HG03571 (cell line): ENCODE measurements around the gene BCAS1.
A peak's percentile ranks its signal among the peaks of the same experiment; 100 is the strongest.
"Not testable (repeated sequence)": the region's sequence is repeated elsewhere in the genome, so short reads cannot be mapped to it uniquely, and the experiment has no call there.

ENCODE experiments used
- ATAC-seq: cut with Tn5 transposase; IDR thresholded peaks from one replicate; pipeline ENCODE4 v1.9.1; 2021; ENCODE audit not compliant: unreplicated experiment

BCAS1 gene

GRCh38 chr20:54020868-54021267 is 49.5 kb downstream of the BCAS1 start:
- ATAC-seq, result no peak

GRCh38 chr20:54020348-54020747 is 50.0 kb downstream of the BCAS1 start:
- ATAC-seq, result no peak

GRCh38 chr20:54019585-54019984 is 50.8 kb downstream of the BCAS1 start:
- ATAC-seq, result no peak

GRCh38 chr20:54019127-54019526 is 51.3 kb downstream of the BCAS1 start:
- ATAC-seq, result no peak

GRCh38 chr20:54017846-54018245 is 52.5 kb downstream of the BCAS1 start:
- ATAC-seq, result peak; percentile 85

- ATAC-seq, result no peak
Measured at GRCh38 chr20:54015496-54015895, 54.9 kb downstream of the BCAS1 start.

- no peak for ATAC-seq
Measured at GRCh38 chr20:54014293-54014926, 56.0 kb downstream of the BCAS1 start.

GRCh38 chr20:54013471-54013870 is 56.9 kb downstream of the BCAS1 start:
- ATAC-seq, result no peak

- no peak for ATAC-seq
Measured at GRCh38 chr20:54011346-54011745, 59.0 kb downstream of the BCAS1 start.

- not testable (repeated sequence) for ATAC-seq
Measured at GRCh38 chr20:54006216-54006615, 64.2 kb downstream of the BCAS1 start.

GRCh38 chr20:54005524-54005923 is 64.9 kb downstream of the BCAS1 start:
- no peak for ATAC-seq

GRCh38 chr20:54004445-54004844 is 65.9 kb downstream of the BCAS1 start:
- ATAC-seq, result peak; percentile 96

GRCh38 chr20:54002741-54003140 is 67.7 kb downstream of the BCAS1 start:
- ATAC-seq, result no peak

- ATAC-seq, result no peak
Measured at GRCh38 chr20:54002056-54002575, 68.3 kb downstream of the BCAS1 start.

- no peak for ATAC-seq
Measured at GRCh38 chr20:54000914-54001313, 69.5 kb downstream of the BCAS1 start.

GRCh38 chr20:54000262-54000661 is 70.1 kb downstream of the BCAS1 start:
- ATAC-seq, result no peak

- no peak for ATAC-seq
Measured at GRCh38 chr20:53999077-53999476, 71.3 kb downstream of the BCAS1 start.

- no peak for ATAC-seq
Measured at GRCh38 chr20:53996584-53997486, 73.6 kb downstream of the BCAS1 start.

GRCh38 chr20:53995949-53996348 is 74.4 kb downstream of the BCAS1 start:
- no peak for ATAC-seq

GRCh38 chr20:53994088-53994487 is 76.3 kb downstream of the BCAS1 start:
- ATAC-seq, result no peak

- ATAC-seq, result no peak
Measured at GRCh38 chr20:53993310-53993709, 77.1 kb downstream of the BCAS1 start.
